Eye (tissue), 1 donor: ENCODE results near the gene AOPEP.

ENCODE experiments used
- DNase-seq: peaks from one replicate; pipeline ENCODE4 v3.0.0-alpha.2; 2015

Gene AOPEP

GRCh38 chr9:95025213-95026147, 299.0 kb downstream of the AOPEP start:
- peak; percentile 91 for DNase-seq

DNA sequence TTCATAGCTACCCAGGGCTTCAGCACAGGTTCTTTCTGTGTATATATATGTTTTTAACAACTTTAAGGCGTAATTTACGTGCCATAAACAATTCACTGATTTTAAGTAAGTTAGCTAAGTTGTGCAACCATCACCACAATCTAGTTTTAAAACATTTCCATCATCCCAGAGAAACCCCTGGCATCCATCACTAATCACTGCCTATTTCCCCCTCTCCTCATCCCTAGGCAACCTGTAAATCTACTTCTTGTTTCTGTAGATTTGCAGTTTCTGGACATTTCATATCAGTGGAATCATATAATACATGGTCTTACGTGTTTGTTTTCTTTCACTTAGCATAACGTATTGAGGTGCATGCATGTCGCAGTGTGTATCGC, 299.6 kb downstream of the AOPEP start:
- peak; percentile 53 for DNase-seq

GRCh38 chr9:95027914-95028852, 301.7 kb downstream of the AOPEP start:
- DNase-seq, result no peak

DNA sequence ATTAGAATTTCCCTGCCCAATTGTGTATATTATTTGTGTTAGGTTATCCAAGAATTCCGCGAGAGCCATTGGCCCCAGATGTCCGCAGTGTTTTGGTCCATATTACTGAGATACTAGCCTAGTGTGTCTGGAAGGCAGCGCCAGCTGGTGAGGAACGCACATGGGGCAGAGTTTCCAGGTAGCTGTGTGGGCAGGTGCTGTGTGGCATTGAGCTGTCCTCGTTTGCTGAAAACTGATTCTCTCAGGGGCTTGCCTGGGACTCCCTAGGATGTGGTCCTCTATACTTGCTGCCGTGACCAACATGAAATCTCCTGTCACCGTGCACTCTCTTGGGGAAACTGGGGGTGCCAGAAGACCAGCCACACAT, 302.3 kb downstream of the AOPEP start:
- DNase-seq, result no peak

GRCh38 chr9:95029288-95029687, 302.8 kb downstream of the AOPEP start:
- DNase-seq, result no peak

DNA sequence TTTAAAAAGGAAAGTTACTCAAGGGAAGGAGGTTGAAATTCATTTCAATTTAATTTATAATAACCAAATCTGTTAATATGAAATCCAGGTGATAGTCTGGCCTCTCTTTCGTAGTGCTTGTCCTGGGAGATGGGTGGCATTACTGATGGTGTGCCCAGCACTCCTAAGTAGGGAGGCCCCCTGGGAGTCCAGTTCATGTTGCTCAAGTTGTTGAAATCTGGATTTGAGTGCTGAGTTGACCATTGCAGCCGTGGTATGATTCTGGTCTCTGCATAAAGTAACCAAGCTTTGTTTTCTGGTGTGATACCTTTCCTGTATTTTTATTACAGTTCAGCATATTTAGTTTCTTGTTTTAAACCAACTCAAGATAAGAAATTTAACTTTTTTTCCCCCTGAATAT, 303.2 kb downstream of the AOPEP start:
- no peak for DNase-seq

- DNase-seq, result no peak
These were observed 303.8 kb downstream of the AOPEP start for GRCh38 chr9:95030344-95030743.

- peak; percentile 60 for DNase-seq
These were observed 304.6 kb downstream of the AOPEP start for GRCh38 chr9:95030920-95031642.

GRCh38 chr9:95031711-95032461, 305.4 kb downstream of the AOPEP start:
- DNase-seq, result no peak

GRCh38 chr9:95032580-95033341, 306.3 kb downstream of the AOPEP start:
- DNase-seq, result no peak

DNA sequence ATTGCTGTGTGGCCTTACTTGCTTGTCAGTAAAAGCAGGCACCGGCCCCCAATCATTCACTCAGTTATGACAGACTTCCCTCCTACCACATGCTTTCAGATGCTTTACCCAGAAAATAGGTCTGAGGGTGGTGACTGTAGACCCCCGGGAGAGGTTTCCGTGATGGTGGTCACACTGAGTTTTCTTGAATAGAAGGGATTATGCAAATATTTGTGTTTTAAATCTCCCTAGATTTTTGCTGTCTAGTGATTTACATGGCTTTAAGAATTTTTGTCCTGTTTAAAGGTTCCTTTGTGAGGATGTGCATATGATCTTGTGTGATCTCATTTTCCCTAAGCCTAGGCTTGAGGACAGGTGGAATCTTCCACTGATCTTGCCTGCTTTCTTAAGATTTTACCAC, 309.3 kb downstream of the AOPEP start:
- no peak for DNase-seq

DNA sequence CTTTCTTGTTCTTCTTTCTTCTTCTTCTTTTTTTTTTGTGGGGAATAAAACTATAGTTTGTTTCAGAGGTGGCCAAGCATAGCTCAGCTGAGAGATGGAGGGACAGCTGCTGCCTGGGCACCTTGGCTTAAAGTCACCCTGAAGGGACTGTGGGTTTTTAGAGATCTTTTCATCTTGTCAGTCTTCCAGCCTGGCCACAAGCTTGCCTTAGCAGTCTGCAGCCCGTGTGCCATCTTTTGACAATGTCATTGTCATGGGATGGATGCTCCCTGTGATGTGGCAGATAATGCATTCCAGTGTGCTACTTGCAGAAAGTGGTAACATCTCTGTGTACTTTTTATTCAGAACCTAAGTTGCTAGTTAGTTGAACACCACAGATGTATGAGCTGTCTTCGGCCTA, 310.2 kb downstream of the AOPEP start:
- no peak for DNase-seq

DNA sequence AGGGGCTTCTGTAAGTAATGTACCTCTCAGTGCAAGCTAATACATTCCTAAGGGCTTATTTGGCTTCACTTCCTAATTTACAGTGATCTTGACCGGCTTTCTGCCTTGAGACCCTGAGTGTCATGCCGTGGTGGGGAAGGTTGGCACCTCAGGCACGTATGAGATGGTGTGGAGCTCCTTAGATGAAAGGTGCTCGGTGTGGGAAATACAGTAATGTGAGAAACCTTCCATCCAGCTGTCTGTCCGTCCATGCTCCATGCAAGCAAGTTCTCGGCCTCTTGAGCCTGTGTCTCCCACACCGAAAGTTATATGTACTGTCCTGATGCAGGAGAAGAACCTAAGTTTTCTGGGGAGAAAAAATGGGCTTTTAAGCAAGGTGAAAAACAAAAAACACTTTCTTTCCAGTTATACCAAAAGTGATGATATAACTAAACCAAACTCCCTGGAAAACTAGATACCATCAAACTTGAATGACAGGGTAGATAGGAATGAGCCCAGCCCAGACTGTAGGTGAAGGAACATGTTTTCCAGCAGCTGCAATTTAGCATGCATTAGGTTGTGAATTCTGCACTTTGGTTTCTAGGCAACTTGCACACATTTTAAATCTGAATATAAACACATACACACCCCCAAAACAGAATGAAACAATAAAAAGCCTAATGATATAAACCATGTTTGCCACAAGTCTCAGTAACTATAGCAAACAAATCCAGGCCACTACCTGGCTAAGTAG, 311.5 kb downstream of the AOPEP start:
- DNase-seq, result no peak

GRCh38 chr9:95038666-95039065, 312.2 kb downstream of the AOPEP start:
- no peak for DNase-seq

DNA sequence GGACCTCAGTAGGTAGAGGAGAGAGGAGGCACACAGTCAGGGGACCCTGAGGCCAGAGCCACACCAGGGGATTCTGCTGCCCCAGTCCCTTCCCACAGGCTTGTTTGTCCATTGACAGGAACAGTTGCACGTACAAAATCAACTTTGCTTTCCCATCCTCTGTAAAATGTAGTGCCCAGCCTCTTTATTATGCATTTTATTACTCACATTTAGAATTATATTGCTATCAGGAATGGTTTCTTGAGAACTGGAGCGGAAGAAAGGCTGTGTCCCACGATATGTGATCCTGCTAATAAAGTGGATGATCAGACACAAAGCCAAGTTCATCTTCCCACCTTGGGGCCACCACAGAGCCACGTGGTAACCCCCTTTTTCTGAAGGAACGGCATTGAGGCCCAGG, 313.6 kb downstream of the AOPEP start:
- DNase-seq, result no peak

DNA sequence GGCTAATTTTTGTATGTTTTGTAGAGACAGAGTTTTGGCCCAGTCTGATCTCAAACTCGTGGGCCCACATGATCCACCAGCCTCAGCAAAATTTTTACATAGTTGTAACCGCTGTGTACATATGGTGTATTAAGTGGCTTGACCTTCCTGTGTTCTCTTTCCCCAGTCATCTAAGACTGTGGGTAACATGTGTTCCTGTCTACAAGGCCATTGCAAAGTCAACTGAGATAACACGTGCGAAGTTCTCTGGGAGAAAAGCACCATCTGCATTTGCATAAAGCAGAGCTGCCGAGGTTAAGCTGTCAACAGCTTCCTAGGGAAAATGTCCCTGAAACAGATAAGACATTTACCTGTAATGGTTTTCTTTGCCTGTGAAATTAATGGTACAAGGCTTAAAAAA, 317.3 kb downstream of the AOPEP start:
- DNase-seq, result no peak

DNA sequence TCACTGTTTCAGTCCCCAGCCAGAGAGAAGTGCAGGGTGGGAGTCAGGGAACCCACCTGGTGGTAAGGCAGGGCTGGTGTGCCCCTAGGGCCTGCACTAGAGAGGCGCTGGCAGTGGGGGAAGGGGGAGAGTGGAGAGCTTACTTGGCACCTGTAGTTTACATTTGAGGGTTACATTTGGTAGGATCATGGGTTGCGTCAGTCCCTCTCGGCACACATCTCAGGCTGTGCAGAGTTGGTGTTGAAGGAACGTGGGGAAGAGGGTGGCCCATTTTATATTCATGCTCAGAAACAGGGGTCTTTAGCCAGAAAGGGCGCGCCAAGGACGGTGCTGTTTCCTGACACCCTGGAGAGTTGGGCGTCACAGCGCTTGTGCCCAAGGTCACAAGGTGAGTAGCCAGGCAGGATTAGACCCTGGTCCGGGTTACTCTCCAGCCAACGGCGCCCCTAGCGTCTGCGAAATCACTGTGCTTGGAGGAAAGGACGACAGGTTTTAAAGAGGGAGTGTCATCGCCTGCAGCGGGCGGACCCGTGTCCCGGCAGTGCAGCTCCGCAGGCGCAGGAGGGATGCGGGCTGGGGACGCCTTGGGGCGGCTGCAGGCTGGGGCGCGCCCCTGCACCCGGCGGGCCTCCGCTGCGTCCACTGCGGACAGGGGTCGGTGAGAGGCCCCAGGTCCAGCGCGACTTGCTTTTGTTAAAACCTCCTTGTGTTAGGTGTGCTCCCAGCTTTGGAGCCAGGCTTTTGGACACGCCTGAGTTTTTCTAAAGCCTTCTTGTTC, 318.4 kb downstream of the AOPEP start:
- peak; percentile 84 for DNase-seq

GRCh38 chr9:95045751-95046150, 319.3 kb downstream of the AOPEP start:
- no peak for DNase-seq

DNA sequence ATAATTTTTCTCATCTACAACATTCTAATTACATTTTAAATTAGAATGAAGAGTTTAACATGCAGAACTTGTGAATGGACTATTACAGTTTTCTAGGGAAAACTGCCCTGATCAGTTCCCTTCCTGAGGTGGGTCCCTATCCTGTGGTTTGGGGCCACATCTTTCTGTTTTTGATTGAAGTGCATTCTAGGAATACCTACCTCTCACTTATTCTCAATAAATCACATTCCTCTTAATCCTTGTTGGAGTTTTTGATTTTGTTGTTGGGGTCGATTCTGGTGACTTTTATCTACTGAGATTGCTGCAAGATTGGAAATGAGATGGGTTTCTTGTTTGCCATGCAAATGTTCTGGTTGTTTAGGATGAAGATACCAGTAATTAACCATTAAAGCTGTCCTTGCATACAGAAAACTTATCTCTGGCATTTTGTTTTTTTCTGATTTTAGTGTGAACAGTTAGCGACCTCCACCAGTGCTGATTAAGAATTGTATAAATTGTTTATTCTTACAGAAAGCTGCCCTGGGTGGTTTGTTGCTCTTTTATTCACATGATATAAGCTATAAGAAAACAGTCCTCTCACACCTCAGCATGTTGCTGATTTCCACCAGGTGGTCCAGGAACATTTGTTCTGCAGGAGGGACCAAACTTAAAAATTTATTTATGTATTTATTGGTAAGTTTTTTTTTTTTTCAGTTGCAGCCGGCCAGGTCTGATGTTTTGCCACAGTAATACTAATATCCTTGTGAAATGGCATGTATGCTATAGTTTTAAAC, 321.1 kb downstream of the AOPEP start:
- no peak for DNase-seq
